Anterior cingulate cortex (tissue), 58 donors: ENCODE results near the gene RXRG.

Experiments used
- DNase-seq, 58 donors: peaks; one replicate each; lab custom pipeline; 2025; lab: John Stamatoyannopoulos, UW

The RXRG gene

GRCh38 chr1:165452336-165453130, 7.6 kb upstream of the RXRG start:
- no peak for DNase-seq

DNA sequence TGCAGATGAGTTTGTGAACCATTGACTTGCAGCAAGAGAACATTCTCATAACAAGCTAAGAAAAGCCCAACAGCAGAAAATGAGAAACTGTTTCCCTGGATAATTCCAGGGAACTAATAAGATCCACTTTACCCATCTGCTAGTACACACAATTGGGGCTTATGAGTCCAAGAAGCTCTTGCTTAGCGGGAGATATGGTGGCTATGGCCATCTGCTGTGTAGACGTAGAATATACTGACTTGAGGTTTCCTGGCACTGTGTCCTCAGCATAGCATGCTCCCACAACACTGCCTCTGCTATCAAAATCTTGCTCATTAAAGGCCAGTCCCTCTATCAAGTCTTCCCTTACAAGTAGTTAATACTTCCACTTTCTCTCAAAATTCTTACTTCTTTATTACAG, 6.8 kb upstream of the RXRG start:
- DNase-seq, result no peak

DNA sequence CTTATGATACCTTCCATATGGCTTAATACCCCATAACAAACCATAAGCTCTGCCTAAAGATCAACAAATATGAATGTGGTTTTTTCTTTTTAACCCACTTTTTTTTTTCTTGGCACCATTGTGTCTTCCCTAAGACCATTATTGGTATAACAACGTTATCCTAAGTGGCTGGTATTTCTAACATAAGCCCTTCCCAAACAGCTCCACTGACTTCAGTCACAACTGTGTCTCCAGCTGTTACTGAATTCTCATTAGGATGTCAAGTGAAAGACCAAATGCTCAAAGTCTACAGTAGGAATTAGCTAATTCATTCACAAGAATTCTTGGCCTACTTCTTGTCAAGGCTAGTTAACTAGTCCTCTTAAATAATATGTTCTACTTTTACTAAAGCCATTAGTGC, 4.2 kb upstream of the RXRG start:
- no peak for DNase-seq

GRCh38 chr1:165445388-165445787, 462 bp upstream of the RXRG start:
- no peak for DNase-seq

DNA sequence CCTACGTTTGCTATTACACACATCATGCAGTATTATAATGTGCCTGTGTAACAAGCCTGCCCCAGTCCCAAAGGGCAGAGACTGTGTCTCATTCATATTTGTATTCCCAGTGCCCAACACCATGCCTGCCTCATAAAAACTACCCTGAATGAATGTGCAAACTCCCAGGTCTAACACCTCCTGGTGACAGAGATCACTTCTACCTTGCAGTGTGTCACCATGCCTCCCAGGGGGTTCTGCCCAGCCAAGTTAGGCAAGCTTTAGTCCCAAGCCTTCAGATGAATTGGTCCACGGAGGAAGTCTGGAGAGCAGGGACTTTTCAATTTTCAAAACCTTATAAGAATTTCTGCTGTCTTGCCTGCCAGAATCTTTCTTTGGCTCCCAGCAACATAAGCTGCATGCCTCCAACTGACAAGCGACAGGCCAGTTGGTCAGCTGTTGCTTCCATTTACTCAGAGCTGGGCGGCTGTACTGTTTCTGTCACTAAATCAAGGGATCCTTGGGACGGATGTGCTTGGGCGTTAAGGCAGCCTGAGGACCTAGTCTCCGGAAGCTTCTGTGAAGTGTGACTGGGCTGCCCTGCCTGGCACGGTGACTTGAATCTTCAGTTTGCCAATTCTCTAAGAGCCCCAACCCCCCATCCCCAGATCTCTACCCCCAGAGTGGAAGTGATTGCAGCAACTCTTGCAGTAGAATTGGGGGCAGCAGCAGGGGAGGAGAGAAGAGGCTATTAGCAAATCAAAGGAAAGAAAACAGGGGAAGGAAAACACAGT, 1.2 kb downstream of the RXRG start:
- peak in 37 of 58 donors; percentile 11 to 77 (median 30) for DNase-seq

GRCh38 chr1:165442653-165443052, 2.3 kb downstream of the RXRG start:
- no peak for DNase-seq

DNA sequence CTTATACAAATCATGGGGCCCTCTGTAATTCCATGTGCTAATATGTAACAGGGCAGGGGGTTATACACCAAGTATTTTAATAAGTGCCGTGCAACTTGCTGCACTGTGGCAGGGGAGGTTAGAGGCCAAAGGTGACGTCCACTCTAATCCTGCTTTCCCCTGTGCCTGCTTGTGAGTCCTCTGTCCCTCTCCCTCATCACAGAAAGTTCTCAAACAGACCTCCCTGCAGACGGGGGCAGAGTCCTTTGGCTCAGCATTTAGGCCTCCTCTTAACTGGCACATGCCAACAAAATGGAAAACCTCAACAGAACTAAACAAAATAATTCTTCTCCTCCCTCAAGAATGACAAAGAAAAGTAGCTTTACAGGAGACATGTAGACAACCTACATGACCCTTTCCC, 2.9 kb downstream of the RXRG start:
- DNase-seq, result no peak

DNA sequence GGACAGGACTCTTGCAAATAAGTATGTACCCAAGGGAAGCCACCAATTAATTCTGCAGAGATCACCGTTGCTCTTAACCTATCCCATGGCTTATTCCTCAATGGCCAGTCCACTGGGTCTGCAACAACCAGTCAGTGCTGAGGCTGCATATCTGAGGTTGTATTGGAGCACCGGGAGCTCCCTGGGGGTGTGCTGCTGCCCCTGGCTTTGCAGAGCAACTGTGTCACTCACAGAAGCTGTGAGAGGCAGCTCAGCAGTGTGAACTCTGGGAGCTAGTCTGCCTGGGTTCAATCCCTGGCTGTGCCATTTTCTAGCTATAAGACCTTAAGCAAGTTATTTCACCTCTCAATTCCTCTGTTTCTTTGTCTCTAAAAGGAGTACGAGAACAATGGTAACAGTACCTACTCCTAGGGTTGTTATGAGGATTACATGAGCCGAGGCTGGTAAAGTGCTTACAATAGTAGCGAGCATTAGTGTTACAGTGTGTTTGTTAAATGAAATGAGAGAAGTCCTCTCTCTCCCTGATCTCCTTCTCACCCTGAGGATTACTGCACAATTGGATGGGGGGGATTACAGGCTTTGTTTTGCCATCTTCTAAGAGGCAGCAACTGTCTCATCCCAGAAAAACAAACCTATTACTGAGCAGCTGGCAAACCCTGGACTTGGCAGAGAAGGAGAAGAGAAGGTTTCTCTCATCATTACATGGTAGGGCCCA, 3.6 kb downstream of the RXRG start:
- no peak for DNase-seq

DNA sequence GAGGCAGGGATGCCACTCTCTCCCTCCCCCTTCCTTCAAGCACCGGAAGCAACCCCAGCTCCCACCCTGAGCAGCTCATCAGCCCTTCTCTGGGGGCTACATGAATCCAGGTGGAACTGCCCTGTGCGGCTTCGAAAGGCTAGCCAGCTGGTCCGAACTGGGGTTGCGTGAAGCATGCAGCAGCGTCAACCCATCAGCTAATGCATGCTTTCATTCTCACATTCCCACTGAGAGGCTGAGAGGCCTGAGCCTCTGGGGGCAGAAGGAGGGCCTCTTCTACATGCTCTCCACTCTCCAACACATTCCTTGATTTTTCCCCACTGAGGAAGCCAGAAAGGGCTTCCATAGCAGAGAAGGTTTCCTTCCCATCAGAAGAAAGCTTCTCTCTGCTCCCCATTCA, 5.6 kb downstream of the RXRG start:
- no peak for DNase-seq

DNA sequence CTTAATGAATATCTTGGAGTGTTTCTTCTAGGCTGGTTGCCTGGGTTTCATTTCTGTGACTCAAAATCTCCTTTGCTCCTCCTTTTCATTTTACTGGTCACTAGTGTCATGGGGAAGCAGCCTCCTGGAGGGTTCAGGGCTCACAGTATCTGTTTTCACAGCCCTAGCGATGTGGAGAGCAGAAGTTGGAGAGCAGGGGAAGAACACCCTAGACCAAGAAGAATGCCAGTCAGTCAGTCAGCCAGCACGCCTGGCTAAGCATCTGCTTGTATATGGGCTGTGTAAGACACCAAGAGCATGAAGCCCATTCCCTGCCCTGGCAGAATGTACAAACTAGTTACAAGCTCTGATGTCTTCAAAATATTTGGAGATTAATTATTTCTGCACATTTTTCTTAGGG, 7.9 kb downstream of the RXRG start:
- DNase-seq, result no peak

DNA sequence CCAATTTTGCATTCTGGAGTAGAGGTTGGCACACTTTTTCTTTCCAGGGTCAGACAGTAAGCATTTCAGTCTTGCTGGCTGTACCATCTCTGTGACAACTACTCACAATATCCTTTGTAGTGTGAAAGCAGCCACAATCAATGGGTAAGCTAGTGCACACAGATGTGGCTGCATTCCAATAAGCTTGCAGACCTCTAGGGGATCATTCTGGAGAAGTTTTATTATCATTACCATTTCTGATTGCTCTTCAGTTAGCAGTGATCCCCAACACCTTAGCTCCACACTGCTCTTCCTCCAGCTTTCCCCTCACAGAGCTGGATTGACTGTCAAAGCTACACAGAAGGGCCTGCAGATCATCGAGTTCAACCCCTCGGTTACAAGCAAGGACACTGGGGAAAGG, 9.1 kb downstream of the RXRG start:
- no peak for DNase-seq

- peak in 8 of 58 donors; percentile 8 to 45 (median 17) for DNase-seq
These were observed 10.6 kb downstream of the RXRG start for GRCh38 chr1:165434281-165434680.

- no peak for DNase-seq
These were observed 13.8 kb downstream of the RXRG start for GRCh38 chr1:165431079-165431478.

DNA sequence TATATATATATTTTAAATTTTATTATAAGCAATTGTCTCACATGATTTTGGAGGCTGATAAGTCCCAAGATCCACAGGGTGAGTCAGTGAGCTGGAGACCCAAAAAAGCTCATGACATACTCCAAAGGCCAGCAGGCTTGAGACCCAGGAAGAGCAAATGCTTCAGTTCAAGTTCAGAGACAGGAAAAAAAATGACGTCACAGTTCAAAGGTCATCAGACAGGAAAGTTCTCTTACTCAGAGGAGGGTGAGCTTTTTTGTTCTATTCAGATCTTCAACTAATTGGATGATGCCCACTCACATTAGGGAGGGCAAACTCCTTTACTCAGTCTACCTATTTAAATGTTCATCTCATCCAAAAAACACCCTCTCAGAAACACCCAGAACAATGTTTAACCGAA, 18.2 kb downstream of the RXRG start:
- no peak for DNase-seq

DNA sequence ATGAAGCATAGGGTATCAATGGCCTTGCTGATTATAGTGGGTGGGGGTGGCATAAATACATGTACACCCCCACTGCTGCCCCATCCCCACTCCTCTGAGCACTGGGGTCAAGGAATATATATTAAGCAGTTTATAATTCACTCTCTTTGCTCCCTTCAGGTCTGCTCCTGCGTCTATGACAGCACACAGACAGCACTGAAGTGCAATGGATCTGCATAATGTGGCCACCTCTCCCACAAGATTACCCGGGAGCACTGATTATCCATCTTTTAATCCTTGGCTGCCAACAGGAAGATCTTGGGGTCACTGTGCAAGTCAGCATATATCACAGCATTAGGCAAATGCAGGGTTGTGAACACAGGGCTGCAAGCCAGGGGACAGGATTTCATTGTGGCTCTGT, 19.3 kb downstream of the RXRG start:
- no peak for DNase-seq

DNA sequence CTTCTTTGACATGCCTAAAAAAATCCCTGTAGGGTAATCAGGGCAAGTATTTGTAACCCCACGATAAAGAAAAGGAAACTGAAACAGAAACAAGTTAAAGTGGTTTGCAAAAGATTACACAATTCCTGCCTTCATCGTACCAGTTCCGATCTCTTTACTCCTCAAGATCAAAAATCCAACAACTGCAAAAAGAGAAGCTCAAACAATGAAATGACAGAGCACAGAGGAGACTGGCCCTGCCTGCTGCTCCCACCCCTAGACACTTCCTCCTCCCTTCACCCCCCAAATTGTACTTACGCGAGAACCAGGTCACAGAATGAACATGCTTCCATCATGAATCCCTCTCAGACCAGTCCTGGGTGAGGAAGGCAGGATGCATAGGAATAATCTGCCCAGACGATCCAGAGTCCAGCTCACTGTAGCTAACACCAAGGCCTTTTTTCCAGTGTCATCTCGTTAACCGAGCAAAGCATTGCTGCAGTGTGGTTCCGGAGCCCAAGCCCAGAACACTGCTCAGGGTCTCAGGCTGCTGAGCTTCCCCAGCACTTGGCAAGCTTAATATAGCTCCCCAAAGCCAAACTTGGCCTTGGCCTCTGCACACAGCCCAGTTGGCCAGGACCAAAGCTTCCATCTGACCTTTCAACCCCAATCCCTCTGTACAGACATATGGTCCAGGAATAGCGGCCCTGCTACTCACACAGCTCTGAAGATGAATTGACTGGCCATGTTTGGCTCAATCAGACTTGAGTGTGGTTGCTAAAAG, 20.3 kb downstream of the RXRG start:
- peak in 7 of 58 donors; percentile 3 to 13 (median 12) for DNase-seq

DNA sequence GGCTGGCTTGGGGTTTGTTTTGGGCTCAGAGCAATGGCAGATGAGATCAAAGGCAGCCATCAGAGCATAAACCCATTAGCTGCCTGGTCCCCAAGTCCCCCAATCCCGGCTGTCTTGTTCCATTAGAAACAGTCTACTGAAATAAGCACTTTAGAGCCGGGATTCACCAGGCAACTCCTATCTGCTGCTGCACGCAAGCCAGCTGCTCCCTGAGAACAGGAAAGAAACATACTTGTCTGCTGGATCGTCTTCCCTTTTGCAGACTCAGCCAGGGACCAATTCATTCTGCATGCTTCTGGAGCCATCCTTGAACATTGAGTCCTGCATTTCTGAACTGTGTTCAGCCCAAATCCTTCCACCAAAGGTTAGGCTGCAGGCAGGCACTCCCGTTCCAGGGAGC, 21.8 kb downstream of the RXRG start:
- no peak for DNase-seq

- no peak for DNase-seq
These were observed 24.3 kb downstream of the RXRG start for GRCh38 chr1:165420655-165421054.

DNA sequence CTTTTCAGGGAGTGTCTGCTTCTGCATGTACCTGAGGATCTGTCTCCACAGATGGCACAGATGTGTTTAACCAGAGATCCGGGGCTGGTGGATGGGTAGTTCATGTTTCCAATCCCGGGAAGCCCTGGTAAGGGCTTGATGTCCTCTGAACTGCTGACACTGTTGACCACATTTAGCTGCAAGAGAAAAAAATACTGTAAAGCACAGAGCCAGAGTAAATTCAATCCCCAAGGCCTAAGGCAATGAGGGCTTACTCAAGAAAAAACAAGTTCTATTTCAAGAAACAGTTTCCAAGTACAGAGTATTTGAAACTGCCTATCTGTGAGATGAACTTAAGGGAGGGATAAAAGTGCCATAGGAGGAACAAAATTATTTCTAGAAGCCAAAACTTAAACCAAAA, 25.1 kb downstream of the RXRG start:
- no peak for DNase-seq

- DNase-seq, result no peak
These were observed 26.7 kb downstream of the RXRG start for GRCh38 chr1:165418195-165418594.

GRCh38 chr1:165416876-165417275, 28.1 kb downstream of the RXRG start:
- DNase-seq, result no peak
